ENCODE results near the gene PRKAG2. TPM values are rescaled to one million over a fixed set of nuclear protein-coding genes. Genes with fewer than 3 reads are reported as not detected.

PRKAG2 gene
- total and polyA plus RNA-seq, 2 experiments from 2014 or later: 17.0 to 19.5 TPM

DNA sequence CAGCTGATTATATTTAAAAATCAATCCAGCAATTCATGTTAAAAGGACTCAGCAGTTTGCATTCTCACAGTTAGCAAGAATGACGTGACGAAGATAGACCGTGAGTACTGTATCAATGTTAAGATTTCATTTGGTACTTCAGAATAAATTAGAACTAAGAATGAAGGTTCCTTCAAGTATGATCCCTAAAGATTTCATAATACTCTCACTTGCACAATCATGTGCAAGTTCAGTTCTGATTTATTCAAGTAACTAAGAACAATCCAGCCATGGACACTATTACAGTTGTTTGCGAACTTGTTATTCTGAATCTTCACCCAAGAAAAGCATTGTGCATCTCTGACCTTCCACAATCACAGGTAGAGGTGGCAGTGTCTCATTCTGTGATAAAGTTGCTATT is 365.0 kb downstream of the PRKAG2 start:
- H3F3A ChIP-seq (ENCODE audit: insufficient read depth): no peaks in the 10 kb centered on the region
- H3K4me2 ChIP-seq (ENCODE audit: unreplicated experiment): no peak overlapping the region
- in situ Hi-C loops (cut with MboI): no loop called here
- H3K27ac ChIP-seq: no peak overlapping the region
- peaks cover 100% of the 10 kb centered on the region for H3K79me2 ChIP-seq (ENCODE audit: insufficient read depth)
- H3K9me2 ChIP-seq (ENCODE audit: insufficient read depth): no peaks in the 10 kb centered on the region
- H3K36me3 ChIP-seq (ENCODE audit: low read depth): no peaks in the 10 kb centered on the region; the same call in 1 of the 2 replicates
- no peak for TF ChIP-seq EZH2phosphoT487 (IDR thresholded peaks at IDR 0.05; ENCODE audit: insufficient read depth, low read depth)
- no peak for TF ChIP-seq EZH2 (IDR thresholded peaks at IDR 0.05; ENCODE audit: insufficient read depth, poor library complexity, severe bottlenecking)
- H3K4me1 ChIP-seq (ENCODE audit: insufficient read depth): peaks cover 2% of the 10 kb centered on the region; the same call in 1 of the 2 replicates
- no peaks in the 10 kb centered on the region for H3K27me3 ChIP-seq (replicated peaks; ENCODE audit: insufficient read depth)
- peak; percentile 42 for DNase-seq
- H2AFZ ChIP-seq: no peak overlapping the region
- H3K9ac ChIP-seq: no peak overlapping the region
- H4K20me1 ChIP-seq (ENCODE audit: insufficient read depth): peaks cover 46% of the 10 kb centered on the region
- WGBS, 2 experiments (ENCODE audit: low coverage in 1 of 2, low lambda C conversion rate in 2 of 2, missing lambda C conversion rate in 2 of 2): 99 to 100% methylated on average over 4 of the region's 4 CpGs
- no peak overlapping the region for H3K4me3 ChIP-seq
- H3K9me3 ChIP-seq (ENCODE audit: low read depth): no peaks in the 10 kb centered on the region

DNA sequence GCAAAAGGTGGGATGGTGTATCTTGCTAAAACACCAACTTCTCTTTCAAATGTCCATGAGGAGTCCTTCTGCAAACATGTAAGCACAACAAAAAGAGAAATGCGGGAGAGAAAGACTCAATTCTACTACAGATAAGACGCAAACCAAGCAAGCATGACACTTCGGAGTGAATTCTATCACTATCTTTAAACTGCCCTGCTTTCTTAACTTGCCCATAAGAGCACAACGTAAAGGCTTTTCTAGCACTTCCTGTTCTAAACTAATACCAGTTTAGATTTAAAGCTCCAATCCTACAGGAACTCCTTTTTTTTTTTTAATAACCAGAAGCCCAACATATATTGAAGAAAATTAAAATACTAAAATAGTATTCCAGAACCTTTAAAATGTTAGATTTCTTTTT is 365.6 kb downstream of the PRKAG2 start:
- Histone ChIP-seq H3K36me3 (ENCODE audit: low read depth) (no peaks in the 10 kb centered on the region; the same call in 1 of the 2 replicates), H2AFZ (no peak overlapping the region), H3K9me2 (ENCODE audit: insufficient read depth) (no peaks in the 10 kb centered on the region), H3K27ac (no peak overlapping the region), H3K4me2 (ENCODE audit: unreplicated experiment) (no peak overlapping the region), H4K20me1 (ENCODE audit: insufficient read depth) (peaks cover 46% of the 10 kb centered on the region), H3K4me3 (no peak overlapping the region), H3K9me3 (ENCODE audit: low read depth) (no peaks in the 10 kb centered on the region), H3K79me2 (ENCODE audit: insufficient read depth) (peaks cover 100% of the 10 kb centered on the region), H3F3A (ENCODE audit: insufficient read depth) (no peaks in the 10 kb centered on the region), H3K27me3 (replicated peaks; ENCODE audit: insufficient read depth) (no peaks in the 10 kb centered on the region), H3K9ac (no peak overlapping the region), H3K4me1 (ENCODE audit: insufficient read depth) (peaks cover 6% of the 10 kb centered on the region; the same call in 1 of the 2 replicates)
- in situ Hi-C loops (cut with MboI): no loop called here
- TF ChIP-seq EZH2 (IDR thresholded peaks at IDR 0.05; ENCODE audit: insufficient read depth, poor library complexity, severe bottlenecking): no peak
- no peak for TF ChIP-seq EZH2phosphoT487 (IDR thresholded peaks at IDR 0.05; ENCODE audit: insufficient read depth, low read depth)
- no peak for DNase-seq
- 78 to 79% methylated on average over 4 of the region's 4 CpGs for WGBS, 2 experiments (ENCODE audit: low coverage in 1 of 2, low lambda C conversion rate in 2 of 2, missing lambda C conversion rate in 2 of 2)

DNA sequence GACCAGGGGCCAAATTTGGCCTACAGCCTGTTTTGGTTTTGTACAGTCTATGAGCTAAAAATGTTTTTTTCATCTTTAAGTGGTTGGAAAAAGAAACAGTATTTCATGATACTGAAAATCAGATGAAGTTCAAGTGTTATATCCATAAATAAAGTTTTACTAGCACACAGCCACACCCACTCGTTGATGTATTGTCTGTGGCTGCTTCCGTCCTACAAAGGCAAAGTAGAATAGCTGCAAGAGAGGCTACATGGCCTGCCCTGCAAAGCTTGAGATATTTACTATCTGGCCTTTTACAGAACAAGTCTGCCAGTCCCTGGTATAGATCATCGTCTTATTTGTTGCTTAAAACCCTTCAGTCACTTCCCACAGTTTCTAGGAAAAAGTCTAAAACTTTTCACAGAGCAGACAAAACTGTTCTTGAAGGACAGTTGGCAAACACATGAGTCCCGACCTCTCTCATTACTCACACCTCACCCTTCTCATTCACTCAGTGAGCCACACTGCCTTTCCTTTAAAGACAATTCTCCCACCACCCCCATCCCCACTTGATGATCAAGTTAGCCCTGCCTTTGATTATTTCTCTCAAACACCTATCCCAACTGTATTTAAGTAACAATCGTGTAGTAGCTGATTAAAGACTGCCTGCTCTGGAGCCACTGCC is 367.1 kb downstream of the PRKAG2 start:
- Histone ChIP-seq H3F3A (ENCODE audit: insufficient read depth) (0 out of 2 replicates have a peak, but pooled peaks cover 7% of the 10 kb centered on the region), H3K9me3 (ENCODE audit: low read depth) (no peaks in the 10 kb centered on the region), H3K27ac (no peak overlapping the region), H3K4me1 (ENCODE audit: insufficient read depth) (peaks cover 6% of the 10 kb centered on the region; the same call in 1 of the 2 replicates), H3K4me3 (no peak overlapping the region), H4K20me1 (ENCODE audit: insufficient read depth) (peaks cover 37% of the 10 kb centered on the region), H3K79me2 (ENCODE audit: insufficient read depth) (peaks cover 100% of the 10 kb centered on the region), H3K27me3 (replicated peaks; ENCODE audit: insufficient read depth) (no peaks in the 10 kb centered on the region), H3K9me2 (ENCODE audit: insufficient read depth) (no peaks in the 10 kb centered on the region), H3K4me2 (ENCODE audit: unreplicated experiment) (no peak overlapping the region), H3K36me3 (ENCODE audit: low read depth) (no peaks in the 10 kb centered on the region; the same call in 1 of the 2 replicates), H3K9ac (no peak overlapping the region), H2AFZ (no peak overlapping the region)
- in situ Hi-C loops (cut with MboI): no loop called here
- TF ChIP-seq EZH2phosphoT487 (IDR thresholded peaks at IDR 0.05; ENCODE audit: insufficient read depth, low read depth) (no peak), EZH2 (IDR thresholded peaks at IDR 0.05; ENCODE audit: insufficient read depth, poor library complexity, severe bottlenecking) (no peak)
- 74 to 77% methylated on average over 5 of the region's 5 CpGs for WGBS, 2 experiments (ENCODE audit: low coverage in 1 of 2, low lambda C conversion rate in 2 of 2, missing lambda C conversion rate in 2 of 2)
- no peak for DNase-seq

DNA sequence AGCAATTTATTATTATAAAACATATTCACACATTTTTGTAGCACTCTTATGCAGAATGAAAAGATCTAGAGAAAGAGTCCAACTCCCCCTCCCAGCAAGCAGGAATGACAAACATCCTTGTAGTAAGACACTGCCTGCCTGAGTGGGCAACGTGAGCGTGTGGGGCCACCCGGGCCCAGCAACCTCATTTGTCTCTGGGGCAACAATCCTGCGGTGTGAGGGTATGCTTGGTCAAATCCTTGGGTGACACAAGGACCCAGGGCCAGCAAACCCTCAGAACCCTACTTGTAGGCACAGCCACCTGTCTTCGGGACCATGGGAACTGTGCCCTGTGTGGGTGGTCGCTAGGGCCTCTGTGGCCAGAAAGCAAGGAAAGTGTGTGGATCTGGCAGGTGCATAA is 367.9 kb downstream of the PRKAG2 start:
- Histone ChIP-seq H3K27ac (no peak overlapping the region), H2AFZ (no peak overlapping the region), H3K36me3 (ENCODE audit: low read depth) (no peaks in the 10 kb centered on the region; the same call in 1 of the 2 replicates), H3K27me3 (replicated peaks; ENCODE audit: insufficient read depth) (no peaks in the 10 kb centered on the region), H3F3A (ENCODE audit: insufficient read depth) (peaks cover 15% of the 10 kb centered on the region), H3K4me2 (ENCODE audit: unreplicated experiment) (no peak overlapping the region), H3K4me3 (no peak overlapping the region), H3K9me2 (ENCODE audit: insufficient read depth) (no peaks in the 10 kb centered on the region), H3K79me2 (ENCODE audit: insufficient read depth) (peaks cover 100% of the 10 kb centered on the region), H3K9ac (no peak overlapping the region), H4K20me1 (ENCODE audit: insufficient read depth) (peaks cover 29% of the 10 kb centered on the region), H3K9me3 (ENCODE audit: low read depth) (no peaks in the 10 kb centered on the region), H3K4me1 (ENCODE audit: insufficient read depth) (peaks cover 12% of the 10 kb centered on the region)
- in situ Hi-C loops (cut with MboI): no loop called here
- WGBS, 2 experiments (ENCODE audit: low coverage in 1 of 2, low lambda C conversion rate in 2 of 2, missing lambda C conversion rate in 2 of 2): 85 to 90% methylated on average over 6 of the region's 6 CpGs
- no peak for DNase-seq
- no peak for TF ChIP-seq EZH2phosphoT487 (IDR thresholded peaks at IDR 0.05; ENCODE audit: insufficient read depth, low read depth)
- TF ChIP-seq EZH2 (IDR thresholded peaks at IDR 0.05; ENCODE audit: insufficient read depth, poor library complexity, severe bottlenecking): no peak
